ENCODE data around the gene FAM72A.

FAM72A gene

DNA sequence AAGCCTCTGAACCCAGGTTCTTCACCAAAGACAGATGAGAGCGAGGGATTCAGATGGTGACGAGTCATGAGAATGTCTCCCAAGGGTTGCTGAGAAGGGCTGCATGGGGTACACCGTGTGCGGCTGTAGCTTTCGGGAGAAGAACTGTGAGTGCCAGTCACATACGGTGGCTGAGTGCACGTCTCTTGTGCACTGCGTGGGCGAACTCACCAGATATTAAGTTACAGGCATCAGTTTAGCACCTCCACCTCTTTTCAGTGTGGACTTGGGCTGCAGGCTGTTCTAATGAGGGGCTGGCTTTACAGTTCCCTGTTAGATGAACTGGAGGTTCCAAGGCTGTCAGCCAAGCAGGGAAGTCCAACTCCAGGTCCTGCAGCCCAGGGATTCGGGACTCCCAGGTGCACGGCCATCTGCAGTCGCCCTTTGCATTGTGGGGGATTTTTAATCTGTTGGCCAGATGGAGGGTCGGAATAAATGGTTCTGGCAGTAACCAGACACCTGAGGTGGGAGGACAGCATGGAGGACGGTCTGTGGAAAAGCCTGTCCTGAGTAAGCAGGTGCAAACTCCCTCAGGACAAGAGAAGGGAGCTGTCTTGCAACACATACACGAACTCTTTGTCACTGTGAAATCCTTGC, 59.0 kb downstream of the FAM72A start:
- Mint-ChIP-seq H3K4me1 (ENCODE audit: low read depth) (peaks cover 2% of the 10 kb centered on the region), H3K9me3 (no peaks in the 10 kb centered on the region), H3K36me3 (ENCODE audit: low read depth) (no peaks in the 10 kb centered on the region), H3K4me3 (no peak overlapping the region), H3K27ac (no peak overlapping the region), H3K27me3 (peaks cover 13% of the 10 kb centered on the region)
- DNase-seq, result no peak

DNA sequence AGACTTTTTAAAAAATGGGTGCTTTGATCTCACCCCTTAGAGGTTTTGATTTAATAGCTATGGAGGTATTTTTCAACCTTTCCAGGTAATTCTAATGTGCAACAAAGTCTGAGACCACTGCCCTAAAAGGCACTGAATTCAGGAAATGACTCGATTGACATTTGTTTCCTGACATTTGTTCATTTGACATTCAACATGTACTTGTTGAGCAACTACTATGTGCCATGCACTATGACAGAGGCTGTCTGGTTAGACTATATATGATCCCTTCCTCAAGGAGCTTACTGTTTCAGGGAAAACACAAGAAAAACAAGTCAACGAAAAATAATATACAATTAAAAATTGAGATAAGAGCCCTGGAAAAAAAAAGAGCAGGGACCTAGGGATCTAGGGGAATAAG, 59.9 kb downstream of the FAM72A start:
- DNase-seq, result no peak
- no peaks in the 10 kb centered on the region for H3K36me3 Mint-ChIP-seq (ENCODE audit: low read depth)
- H3K4me1 Mint-ChIP-seq (ENCODE audit: low read depth), result peaks cover 2% of the 10 kb centered on the region
- no peak overlapping the region for H3K27ac Mint-ChIP-seq
- H3K4me3 Mint-ChIP-seq, result no peak overlapping the region
- no peaks in the 10 kb centered on the region for H3K9me3 Mint-ChIP-seq
- H3K27me3 Mint-ChIP-seq, result peaks cover 13% of the 10 kb centered on the region

DNA sequence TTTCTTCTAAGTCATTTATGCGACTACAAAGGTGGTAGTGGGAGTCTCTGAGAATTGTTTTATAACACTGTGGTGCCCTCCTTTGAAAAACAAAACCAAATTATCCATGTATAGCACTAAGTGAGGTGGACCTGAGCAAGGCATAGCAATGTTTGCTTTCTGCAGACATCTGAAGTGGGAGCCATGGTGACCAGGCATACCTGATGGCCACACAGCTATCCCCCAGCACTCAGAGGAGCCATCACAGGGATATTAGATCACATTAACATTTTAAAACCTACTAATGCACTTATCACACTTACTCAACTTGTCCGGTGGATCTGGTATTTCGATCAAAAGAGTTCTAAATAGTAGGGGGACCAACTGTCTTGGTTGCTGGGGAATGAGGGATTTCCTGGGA, 60.6 kb downstream of the FAM72A start:
- Mint-ChIP-seq H3K4me1 (ENCODE audit: low read depth) (peaks cover 2% of the 10 kb centered on the region), H3K9me3 (no peaks in the 10 kb centered on the region), H3K27ac (no peak overlapping the region), H3K4me3 (no peak overlapping the region), H3K36me3 (ENCODE audit: low read depth) (no peaks in the 10 kb centered on the region), H3K27me3 (peaks cover 13% of the 10 kb centered on the region)
- DNase-seq, result no peak

DNA sequence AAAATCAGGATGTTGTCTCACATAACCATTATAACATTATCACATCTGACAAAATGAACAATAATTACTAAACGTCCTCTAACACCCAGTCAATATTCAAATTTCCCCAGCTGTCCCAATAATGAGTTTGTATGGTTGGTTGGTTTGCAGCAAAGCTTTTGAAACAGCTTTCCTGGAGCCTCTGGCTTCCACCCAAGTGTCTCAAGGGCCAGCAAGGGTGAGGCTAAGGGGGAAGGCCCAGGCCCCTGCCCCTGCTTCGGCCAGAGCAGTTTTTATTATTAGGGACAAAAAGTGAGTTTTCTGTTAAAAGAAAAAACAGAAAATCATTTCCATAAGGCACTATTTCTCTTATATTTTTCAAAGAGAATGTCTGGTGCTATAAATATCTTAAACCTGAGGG, 66.4 kb downstream of the FAM72A start:
- Mint-ChIP-seq H3K4me1 (ENCODE audit: low read depth) (no peaks in the 10 kb centered on the region), H3K9me3 (no peaks in the 10 kb centered on the region), H3K4me3 (no peak overlapping the region), H3K27me3 (peaks cover 3% of the 10 kb centered on the region), H3K27ac (no peak overlapping the region), H3K36me3 (ENCODE audit: low read depth) (no peaks in the 10 kb centered on the region)
- no peak for DNase-seq
